ENCODE results near the gene AUTS2.

DNA sequence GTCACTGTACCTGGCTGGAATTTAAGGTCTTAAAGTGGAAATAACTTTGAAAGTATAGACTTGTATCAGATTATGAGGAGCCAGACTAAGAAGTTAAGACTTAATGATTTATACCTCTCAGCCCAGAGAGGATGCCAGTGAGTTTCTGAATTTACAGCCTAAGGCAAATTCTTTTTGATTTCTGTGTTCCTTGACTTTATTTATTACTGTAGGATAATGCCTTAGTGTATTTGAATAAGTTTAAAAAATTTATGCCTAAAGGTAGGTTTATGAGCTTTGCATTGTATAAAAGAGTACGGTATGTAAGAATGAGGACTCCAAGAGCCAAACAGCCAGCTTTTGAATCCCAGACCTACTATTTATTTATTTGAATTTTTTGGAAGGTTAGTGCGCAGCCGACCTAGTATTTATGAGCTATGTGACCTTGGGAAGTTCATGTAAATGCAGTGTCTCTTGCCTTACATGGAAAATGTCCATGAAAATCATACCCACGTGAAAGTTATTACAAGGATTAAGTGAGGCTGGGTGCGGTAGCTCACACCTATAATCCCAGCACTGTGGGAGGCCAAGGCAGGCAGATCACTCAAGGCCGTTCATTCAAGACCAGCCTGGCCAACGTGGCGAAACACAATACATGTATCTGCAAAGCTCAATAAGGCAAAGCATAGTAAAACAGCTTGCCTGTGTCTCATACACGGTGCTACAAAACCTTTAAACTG lies 174.6 kb downstream of the AUTS2 start:
- no peak for TF ChIP-seq ZNF174 (tag by site-specific recombination; IDR thresholded peaks at IDR 0.05)
- TF ChIP-seq, protein P1, sequence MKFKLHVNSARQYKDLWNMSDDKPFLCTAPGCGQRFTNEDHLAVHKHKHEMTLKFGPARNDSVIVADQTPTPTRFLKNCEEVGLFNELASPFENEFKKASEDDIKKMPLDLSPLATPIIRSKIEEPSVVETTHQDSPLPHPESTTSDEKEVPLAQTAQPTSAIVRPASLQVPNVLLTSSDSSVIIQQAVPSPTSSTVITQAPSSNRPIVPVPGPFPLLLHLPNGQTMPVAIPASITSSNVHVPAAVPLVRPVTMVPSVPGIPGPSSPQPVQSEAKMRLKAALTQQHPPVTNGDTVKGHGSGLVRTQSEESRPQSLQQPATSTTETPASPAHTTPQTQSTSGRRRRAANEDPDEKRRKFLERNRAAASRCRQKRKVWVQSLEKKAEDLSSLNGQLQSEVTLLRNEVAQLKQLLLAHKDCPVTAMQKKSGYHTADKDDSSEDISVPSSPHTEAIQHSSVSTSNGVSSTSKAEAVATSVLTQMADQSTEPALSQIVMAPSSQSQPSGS (tag by site-specific recombination; IDR thresholded peaks at IDR 0.05; ENCODE audit: low read depth), result no peak
- no peak for TF ChIP-seq ZNF184 (tag by site-specific recombination; IDR thresholded peaks at IDR 0.05)
- 0 out of 2 replicates have a peak, but pooled peaks have one; percentile 14 for TF ChIP-seq WT1 (tag by site-specific recombination; IDR thresholded peaks at IDR 0.05)
- TF ChIP-seq, protein P2, sequence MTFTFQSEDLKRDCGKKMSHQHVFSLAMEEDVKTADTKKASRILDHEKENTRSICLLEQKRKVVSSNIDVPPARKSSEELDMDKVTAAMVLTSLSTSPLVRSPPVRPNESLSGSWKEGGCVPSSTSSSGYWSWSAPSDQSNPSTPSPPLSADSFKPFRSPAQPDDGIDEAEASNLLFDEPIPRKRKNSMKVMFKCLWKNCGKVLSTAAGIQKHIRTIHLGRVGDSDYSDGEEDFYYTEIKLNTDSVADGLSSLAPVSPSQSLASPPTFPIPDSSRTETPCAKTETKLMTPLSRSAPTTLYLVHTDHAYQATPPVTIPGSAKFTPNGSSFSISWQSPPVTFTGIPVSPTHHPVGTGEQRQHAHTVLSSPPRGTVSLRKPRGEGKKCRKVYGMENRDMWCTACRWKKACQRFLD (tag by site-specific recombination; IDR thresholded peaks at IDR 0.05), result no peak
- TF ChIP-seq ZNF777 (tag by site-specific recombination; IDR thresholded peaks at IDR 0.05; ENCODE audit: borderline replicate concordance), result no peak
- TF ChIP-seq, protein P3, sequence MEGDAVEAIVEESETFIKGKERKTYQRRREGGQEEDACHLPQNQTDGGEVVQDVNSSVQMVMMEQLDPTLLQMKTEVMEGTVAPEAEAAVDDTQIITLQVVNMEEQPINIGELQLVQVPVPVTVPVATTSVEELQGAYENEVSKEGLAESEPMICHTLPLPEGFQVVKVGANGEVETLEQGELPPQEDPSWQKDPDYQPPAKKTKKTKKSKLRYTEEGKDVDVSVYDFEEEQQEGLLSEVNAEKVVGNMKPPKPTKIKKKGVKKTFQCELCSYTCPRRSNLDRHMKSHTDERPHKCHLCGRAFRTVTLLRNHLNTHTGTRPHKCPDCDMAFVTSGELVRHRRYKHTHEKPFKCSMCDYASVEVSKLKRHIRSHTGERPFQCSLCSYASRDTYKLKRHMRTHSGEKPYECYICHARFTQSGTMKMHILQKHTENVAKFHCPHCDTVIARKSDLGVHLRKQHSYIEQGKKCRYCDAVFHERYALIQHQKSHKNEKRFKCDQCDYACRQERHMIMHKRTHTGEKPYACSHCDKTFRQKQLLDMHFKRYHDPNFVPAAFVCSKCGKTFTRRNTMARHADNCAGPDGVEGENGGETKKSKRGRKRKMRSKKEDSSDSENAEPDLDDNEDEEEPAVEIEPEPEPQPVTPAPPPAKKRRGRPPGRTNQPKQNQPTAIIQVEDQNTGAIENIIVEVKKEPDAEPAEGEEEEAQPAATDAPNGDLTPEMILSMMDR (tag by site-specific recombination; IDR thresholded peaks at IDR 0.05), result no peak
- TF ChIP-seq, protein P4, sequence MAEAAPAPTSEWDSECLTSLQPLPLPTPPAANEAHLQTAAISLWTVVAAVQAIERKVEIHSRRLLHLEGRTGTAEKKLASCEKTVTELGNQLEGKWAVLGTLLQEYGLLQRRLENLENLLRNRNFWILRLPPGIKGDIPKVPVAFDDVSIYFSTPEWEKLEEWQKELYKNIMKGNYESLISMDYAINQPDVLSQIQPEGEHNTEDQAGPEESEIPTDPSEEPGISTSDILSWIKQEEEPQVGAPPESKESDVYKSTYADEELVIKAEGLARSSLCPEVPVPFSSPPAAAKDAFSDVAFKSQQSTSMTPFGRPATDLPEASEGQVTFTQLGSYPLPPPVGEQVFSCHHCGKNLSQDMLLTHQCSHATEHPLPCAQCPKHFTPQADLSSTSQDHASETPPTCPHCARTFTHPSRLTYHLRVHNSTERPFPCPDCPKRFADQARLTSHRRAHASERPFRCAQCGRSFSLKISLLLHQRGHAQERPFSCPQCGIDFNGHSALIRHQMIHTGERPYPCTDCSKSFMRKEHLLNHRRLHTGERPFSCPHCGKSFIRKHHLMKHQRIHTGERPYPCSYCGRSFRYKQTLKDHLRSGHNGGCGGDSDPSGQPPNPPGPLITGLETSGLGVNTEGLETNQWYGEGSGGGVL (tag by site-specific recombination; IDR thresholded peaks at IDR 0.05), result no peak
- TF ChIP-seq, protein P5, sequence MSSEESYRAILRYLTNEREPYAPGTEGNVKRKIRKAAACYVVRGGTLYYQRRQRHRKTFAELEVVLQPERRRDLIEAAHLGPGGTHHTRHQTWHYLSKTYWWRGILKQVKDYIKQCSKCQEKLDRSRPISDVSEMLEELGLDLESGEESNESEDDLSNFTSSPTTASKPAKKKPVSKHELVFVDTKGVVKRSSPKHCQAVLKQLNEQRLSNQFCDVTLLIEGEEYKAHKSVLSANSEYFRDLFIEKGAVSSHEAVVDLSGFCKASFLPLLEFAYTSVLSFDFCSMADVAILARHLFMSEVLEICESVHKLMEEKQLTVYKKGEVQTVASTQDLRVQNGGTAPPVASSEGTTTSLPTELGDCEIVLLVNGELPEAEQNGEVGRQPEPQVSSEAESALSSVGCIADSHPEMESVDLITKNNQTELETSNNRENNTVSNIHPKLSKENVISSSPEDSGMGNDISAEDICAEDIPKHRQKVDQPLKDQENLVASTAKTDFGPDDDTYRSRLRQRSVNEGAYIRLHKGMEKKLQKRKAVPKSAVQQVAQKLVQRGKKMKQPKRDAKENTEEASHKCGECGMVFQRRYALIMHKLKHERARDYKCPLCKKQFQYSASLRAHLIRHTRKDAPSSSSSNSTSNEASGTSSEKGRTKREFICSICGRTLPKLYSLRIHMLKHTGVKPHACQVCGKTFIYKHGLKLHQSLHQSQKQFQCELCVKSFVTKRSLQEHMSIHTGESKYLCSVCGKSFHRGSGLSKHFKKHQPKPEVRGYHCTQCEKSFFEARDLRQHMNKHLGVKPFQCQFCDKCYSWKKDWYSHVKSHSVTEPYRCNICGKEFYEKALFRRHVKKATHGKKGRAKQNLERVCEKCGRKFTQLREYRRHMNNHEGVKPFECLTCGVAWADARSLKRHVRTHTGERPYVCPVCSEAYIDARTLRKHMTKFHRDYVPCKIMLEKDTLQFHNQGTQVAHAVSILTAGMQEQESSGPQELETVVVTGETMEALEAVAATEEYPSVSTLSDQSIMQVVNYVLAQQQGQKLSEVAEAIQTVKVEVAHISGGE (tag by site-specific recombination; conservative IDR thresholded peaks at IDR 0.05; ENCODE audit: low read depth), result no peak
- TF ChIP-seq ZNF416 (tag by site-specific recombination; IDR thresholded peaks at IDR 0.05), result no peak
- TF ChIP-seq SP2 (tag by site-specific recombination; IDR thresholded peaks at IDR 0.05), result no peak
- no peak for TF ChIP-seq TCF7L2 (IDR thresholded peaks at IDR 0.05; ENCODE audit: borderline replicate concordance, low read depth, low read length)
- TF ChIP-seq, protein P6, sequence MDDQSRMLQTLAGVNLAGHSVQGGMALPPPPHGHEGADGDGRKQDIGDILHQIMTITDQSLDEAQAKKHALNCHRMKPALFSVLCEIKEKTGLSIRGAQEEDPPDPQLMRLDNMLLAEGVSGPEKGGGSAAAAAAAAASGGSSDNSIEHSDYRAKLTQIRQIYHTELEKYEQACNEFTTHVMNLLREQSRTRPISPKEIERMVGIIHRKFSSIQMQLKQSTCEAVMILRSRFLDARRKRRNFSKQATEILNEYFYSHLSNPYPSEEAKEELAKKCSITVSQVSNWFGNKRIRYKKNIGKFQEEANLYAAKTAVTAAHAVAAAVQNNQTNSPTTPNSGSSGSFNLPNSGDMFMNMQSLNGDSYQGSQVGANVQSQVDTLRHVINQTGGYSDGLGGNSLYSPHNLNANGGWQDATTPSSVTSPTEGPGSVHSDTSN (CRISPR knock-in tag; IDR thresholded peaks at IDR 0.05), result no peak
